Measurements from ENCODE around the gene MCL1.

Gene MCL1

DNA sequence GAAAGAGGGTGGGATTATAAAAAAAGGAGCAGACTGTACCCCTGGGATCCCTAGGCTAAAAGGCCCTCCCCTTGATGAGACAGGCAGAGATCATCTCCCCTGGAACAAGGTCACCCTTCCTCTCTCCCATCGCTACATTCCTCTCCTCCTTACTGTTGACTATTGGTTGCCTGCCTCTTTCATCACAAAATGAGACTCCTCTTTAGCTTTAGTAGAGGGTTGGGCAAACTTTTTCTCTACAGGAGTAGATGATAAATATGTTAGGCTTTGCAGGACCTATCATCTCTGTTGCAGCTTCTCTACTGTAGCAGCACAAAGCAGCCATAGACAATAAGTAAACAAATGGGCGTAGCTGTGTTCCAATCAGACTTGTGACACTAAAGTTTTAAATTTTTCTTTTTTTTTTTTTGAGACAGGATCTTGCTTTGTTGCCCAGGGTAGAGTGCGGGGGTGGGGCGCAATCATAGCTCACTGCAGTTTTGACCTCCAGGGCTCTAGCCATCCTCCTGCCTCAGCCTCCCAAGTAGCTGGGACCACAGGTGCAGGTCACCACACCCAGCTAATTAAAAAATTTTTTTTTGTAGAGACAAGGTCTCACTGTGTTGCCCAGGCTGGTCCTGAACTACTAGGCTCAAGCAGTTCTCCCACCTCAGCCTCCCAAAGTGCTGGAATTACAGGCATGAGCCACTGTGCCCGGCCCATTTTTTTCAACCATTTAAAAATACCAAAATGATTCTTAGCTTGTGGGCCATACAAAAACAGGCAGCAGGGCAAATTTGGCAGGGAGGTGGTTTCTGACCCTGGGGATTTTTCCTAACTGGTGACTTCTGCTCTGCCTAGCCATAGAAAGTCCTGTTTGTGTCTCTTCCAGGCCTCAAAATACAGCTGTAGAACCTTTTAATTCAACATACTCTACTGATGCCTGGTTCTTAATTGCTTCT lies 15.1 kb downstream of the MCL1 start:
- peak; percentile 78 for DNase-seq (ENCODE audit: low read depth)
- no peak overlapping the region for H3K4me3 ChIP-seq (ENCODE audit: low read length)
- TF ChIP-seq, protein P1, sequence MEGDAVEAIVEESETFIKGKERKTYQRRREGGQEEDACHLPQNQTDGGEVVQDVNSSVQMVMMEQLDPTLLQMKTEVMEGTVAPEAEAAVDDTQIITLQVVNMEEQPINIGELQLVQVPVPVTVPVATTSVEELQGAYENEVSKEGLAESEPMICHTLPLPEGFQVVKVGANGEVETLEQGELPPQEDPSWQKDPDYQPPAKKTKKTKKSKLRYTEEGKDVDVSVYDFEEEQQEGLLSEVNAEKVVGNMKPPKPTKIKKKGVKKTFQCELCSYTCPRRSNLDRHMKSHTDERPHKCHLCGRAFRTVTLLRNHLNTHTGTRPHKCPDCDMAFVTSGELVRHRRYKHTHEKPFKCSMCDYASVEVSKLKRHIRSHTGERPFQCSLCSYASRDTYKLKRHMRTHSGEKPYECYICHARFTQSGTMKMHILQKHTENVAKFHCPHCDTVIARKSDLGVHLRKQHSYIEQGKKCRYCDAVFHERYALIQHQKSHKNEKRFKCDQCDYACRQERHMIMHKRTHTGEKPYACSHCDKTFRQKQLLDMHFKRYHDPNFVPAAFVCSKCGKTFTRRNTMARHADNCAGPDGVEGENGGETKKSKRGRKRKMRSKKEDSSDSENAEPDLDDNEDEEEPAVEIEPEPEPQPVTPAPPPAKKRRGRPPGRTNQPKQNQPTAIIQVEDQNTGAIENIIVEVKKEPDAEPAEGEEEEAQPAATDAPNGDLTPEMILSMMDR (conservative IDR thresholded peaks at IDR 0.05; ENCODE audit: low read length) = no peak

DNA sequence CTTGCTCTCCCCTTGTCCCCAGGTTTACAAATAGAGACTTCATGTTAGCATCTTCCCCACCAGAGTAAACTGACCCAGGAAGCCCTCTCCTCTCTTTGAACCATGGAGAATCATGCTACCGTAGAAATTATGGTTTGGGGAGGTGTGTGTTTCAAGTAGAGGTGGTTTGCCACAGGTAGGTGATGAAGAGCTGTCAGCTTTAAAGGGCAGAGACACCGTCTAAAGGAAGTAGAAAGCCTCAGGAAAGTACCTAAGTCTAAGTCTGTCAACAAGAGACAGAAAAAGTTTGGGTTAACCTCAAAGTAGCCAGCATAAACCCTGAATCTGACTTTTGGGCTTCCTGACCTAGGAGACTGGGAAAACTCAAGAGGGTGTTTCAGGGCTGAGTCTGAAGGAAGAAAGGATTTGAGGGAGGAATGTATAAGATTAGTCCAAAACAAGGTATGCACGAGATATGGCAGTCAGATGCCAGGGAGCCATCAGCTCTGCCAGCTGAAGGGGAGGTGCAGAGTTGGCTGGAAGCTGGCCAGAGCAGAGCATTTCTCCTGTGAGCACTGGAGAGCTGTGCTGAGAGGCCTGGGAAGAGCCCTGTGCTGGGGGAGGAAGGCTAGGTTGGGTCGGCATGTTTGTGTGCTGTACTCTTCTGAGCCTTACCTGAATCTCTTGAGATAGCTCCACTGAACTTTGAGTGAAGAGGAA lies 15.9 kb downstream of the MCL1 start:
- peak; percentile 62 for DNase-seq (ENCODE audit: low read depth)
- no peak overlapping the region for H3K4me3 ChIP-seq (ENCODE audit: low read length)
- TF ChIP-seq, protein P1 (conservative IDR thresholded peaks at IDR 0.05; ENCODE audit: low read length) = no peak

DNA sequence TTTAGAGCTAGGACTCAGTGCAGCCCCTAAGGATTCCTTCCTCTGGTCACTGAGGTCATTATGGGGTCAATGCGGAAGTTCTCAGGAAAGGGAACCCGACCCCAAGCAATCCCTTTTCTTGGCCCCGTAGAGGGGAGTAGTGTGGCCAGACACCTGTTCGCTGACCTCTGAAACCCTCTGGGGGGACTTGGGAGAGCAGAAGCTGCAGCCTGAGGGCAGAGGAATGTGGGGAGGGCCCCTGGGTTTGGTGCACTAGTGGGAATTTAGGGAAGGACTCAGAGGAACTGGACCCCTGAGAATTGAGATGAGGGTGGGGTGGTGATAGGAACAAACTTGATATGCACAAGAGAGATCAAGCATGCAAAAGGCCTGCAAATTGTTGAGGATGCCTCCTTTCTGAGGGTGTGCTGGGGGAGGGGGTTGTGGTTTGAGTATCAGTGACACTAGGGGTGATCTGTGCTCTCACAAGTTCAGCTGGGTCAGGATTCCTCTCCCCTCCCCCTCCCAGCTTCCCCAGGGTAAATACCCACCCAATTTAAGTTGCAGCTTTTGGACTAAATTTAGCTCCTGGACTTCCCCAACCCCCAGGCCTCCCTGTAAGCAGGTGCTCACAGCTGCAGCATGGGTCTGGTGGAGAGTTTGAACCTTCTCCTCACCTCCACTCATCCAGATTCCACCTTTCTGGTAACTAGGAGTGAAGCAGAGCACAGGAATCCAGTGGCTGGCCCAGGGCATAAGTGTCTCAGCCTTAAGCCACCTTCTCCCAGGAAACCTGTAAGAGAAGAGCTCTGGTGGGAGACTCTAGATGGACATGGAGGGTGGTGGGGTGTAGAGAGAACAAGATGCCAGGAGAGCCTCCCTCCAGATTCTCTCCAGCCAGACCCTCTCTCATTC lies 16.7 kb downstream of the MCL1 start:
- DNase-seq (ENCODE audit: low read depth) = no peak
- peak overlapping the region; percentile 29 for H3K4me3 ChIP-seq (ENCODE audit: low read length)
- TF ChIP-seq, protein P1 (conservative IDR thresholded peaks at IDR 0.05; ENCODE audit: low read length) = no peak

DNA sequence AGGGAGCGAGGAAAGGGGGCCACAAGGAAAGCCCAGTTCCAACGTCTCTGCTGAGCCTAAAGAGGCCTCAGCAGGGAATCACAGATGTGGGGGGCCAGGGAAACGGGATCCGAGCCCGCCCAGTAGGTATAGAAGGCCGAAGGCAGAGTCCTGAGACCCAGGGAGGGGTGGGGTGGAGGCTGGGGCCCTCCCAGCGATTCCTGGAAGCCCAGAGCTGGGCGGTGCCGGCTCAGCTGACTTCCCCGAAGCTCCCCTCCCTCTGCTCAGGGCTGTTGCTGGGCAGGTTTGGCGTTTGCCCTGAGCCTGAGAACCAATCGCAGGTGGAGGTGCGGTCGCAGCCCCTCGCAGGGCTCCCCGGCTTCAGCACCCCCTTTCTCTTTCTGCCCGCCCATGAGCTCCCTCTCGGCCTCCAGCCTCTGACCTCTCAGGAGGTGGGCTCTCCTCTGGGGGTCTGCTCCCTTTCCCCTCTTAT lies 17.4 kb downstream of the MCL1 start:
- peak overlapping the region; percentile 74 for H3K4me3 ChIP-seq (ENCODE audit: low read length)
- TF ChIP-seq, protein P1 (conservative IDR thresholded peaks at IDR 0.05; ENCODE audit: low read length) = no peak
- DNase-seq (ENCODE audit: low read depth) = peak; percentile 96

DNA sequence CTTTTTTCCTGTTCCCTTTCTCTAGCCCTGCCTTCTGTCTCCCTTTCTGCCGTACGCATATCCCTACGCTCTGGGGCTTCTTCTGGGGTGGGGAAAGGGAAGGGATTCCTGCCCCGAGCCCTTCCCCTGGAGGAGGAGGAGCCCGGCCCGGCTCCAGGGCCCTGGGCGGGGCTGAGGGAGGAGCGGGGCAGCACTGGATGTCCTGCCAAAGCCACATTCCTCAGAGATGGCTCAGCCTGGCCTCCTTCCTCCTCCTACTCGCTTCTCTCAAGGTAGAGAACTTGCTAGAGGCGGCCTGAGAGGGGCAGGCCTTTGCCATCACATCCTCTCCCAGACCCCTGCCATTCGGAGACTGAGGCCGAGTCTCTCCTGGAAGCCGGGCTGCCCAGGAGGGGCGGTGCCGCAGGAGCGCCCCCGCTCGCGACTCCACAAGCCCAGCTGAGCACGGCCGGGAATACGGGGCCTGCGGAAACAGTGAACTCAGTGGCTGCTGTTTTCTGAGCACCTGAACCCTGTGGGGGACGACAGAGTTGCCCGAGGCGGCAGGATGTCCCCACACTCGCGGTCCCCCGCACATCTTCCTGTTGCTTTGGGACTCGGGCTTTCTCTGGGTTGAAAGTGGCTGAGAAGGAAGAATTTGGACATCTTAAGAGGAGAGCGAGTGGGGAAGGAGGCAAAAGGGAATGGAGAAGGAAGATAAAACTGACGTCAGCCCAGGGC lies 18.0 kb downstream of the MCL1 start:
- TF ChIP-seq, protein P1 (conservative IDR thresholded peaks at IDR 0.05; ENCODE audit: low read length) = peak; percentile 28
- peak overlapping the region; percentile 74 for H3K4me3 ChIP-seq (ENCODE audit: low read length)
- peak; percentile 99 for DNase-seq (ENCODE audit: low read depth)

DNA sequence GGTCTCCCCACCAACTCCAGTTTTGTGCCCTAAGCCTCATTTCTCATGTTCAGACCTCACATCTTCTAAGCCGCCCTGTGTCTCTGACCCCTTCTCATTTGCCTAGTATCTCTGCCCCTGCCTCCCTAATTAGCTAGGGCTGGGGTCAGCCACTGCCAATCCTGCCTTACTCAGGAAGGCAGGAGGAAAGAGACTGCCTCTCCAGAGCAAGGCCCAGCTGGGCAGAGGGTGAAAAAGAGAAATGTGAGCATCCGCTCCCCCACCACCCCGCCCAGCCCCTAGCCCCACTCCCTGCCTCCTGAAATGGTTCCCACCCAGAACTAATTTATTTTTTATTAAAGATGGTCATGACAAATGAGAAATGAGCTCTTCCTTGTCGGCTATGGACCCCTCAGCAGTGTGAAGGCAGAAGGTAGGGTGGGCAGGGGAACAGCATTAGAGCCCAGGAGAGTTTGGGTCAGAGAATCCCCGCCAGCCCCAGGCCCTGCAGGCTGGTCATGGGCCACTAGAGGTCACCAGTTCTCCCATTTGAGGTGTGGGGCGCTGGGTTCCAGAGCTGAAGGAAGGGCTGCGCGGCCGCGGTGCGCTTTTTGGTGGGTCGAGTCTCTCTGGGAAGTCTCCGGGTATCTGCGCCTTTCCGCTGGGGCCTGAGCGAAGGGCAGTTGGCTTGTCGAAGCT lies 18.7 kb downstream of the MCL1 start:
- TF ChIP-seq, protein P1 (conservative IDR thresholded peaks at IDR 0.05; ENCODE audit: low read length) = peak; percentile 88
- no peak for DNase-seq (ENCODE audit: low read depth)
- peak overlapping the region; percentile 74 for H3K4me3 ChIP-seq (ENCODE audit: low read length)

Data from AG10803 (cell line).